ENCODE results near the gene CCDC88A.
"Not testable (repeated sequence)": the region's sequence is repeated elsewhere in the genome, so short reads cannot be mapped to it uniquely, and the experiment has no call there.

CCDC88A gene, protein sequence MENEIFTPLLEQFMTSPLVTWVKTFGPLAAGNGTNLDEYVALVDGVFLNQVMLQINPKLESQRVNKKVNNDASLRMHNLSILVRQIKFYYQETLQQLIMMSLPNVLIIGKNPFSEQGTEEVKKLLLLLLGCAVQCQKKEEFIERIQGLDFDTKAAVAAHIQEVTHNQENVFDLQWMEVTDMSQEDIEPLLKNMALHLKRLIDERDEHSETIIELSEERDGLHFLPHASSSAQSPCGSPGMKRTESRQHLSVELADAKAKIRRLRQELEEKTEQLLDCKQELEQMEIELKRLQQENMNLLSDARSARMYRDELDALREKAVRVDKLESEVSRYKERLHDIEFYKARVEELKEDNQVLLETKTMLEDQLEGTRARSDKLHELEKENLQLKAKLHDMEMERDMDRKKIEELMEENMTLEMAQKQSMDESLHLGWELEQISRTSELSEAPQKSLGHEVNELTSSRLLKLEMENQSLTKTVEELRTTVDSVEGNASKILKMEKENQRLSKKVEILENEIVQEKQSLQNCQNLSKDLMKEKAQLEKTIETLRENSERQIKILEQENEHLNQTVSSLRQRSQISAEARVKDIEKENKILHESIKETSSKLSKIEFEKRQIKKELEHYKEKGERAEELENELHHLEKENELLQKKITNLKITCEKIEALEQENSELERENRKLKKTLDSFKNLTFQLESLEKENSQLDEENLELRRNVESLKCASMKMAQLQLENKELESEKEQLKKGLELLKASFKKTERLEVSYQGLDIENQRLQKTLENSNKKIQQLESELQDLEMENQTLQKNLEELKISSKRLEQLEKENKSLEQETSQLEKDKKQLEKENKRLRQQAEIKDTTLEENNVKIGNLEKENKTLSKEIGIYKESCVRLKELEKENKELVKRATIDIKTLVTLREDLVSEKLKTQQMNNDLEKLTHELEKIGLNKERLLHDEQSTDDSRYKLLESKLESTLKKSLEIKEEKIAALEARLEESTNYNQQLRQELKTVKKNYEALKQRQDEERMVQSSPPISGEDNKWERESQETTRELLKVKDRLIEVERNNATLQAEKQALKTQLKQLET (N-terminal part only)

DNA sequence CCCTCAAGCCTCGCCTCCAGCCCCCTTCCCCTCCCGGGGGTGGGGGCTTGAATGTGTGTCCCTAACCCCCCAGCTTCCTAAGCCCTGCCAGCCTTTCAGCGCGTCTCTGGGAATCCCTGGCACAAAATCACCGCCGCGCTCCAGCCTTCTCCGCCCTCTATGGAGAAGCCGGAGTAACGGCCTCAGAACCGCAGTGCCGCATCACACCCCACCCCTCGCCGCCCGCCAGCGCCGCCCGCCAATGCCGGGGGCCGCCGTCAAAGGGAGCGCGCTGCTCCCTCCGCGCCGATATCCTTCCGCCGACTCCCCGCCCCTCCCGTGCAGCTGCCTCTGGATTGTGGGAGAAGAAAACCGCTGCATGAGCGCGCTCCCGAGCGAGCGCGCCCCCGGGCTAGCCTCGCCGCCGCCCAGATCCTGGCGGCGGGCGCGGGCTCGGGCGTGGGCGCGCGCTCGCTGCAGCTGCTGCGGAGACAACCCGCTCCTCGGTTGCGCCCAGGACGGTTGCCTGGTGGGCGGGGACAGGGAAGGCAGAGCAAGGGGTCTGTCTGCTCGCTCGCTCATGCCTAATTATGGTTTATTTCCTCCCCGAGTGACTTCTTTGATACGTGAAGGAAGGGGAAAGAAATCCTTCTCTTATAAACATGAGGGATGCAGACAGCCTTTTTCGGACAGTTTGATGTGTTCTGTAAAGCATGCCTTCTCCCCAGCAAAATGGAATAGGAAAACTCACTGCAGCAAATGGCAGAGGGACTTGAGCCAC is at the start of gene CCDC88A:
TSS of gene CCDC88A (minus strand) at position 178 of the 760 bp plus-strand sequence. CDS start 777 bp downstream, outside the sequence.
- DNase-seq = peak; percentile 88

DNA sequence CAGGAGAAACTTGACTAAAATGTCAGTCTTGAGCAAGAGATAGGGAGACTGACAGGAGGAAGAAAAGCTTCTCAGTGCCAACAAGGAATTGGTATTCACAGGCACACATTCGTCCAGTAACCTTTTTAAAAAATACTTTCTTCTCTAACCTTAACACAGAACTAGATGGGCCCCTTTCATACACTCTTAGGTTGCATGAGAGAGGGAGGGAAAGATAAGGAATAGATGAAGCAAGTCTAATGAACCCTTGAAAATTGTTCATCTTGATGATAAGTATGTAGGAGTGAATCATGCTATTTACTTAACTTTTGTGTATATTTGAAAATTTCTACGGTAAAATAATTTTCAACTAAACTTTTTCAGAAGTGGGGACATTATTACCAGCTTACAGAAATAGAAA is 42.0 kb upstream of the CCDC88A start:
- DNase-seq = no peak

DNA sequence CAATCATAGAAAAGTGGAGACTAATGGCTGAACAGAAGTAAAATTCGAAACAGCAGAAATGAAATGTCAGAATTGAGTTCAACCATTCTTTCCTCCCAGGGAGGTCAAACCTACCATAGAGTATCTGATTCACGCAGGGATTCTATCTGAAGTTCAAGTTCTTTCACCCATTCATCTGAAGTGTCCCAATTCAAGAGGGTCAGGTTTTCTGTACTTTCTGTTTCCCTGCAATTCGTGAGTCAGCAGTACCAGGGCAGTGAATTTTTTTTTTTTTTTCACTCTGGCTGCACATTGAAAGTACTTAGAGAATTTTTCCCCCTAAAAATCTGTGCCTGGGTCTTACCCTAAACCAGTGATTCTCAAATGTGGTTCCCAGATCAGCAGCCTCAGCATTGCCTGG is 40.9 kb upstream of the CCDC88A start:
- DNase-seq = no peak

DNA sequence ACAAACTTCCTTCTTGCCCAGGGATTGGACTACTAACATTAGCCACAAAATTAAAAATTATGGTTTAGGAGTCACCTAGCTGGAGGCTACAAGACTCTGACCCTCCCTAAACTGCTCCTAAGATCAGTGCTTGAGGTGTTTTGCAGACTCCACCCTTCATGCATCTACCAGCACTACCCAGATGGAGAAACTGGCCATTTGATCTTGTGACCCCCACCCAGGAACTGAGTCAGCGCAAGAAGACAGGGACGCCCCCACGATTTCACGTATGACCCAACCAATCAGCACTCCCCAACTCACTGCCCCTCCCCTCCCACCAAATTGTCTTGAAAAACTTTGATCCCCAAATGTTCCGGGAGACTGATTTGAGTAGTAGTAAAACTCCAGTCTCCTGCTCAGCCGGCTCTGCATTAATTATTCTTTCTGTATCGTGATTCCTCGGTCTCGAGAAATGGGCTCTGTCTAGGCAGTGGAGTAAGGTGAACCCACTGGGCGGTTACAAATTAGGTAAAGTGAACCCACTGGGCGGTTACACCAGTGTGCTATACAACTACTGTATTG is 40.1 kb upstream of the CCDC88A start:
- no peak for DNase-seq

DNA sequence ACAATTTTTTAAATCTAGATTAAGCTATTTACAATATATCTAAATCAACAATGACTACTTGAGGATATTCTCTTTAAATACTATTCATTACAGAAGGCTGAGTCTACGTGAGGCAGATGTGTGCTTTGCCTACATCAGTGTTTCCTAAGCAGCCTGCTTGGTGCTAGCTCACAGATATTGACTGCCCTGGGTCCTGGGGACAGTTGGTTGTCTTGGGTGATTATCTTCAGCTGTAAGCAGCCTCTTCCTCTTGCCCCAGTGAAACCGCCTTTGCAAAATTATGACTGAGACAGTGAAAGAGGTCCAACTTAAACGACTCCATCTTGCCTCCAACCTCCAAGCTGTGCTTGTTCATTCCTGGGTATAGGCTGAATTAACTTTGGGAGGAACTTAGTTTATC is 39.6 kb upstream of the CCDC88A start:
- no peak for DNase-seq

DNA sequence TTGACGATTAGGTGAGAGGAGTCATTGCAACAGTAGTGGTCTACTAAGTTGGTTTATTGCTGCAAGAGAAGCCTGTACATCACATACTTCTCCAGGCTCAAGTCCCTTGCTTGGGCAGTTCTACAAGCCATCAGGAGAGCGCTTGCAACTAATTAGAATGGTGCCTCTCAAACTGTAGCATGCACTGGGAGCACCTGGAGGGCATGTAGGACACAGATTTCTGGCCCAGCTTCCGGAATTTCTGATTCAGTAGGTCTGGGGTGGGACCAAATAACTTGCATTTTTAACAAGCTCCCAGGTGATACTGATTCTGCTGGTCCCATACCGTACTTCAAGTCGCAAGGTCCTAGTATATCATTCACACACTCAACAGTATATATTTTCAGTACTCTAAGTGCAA is 34.5 kb upstream of the CCDC88A start:
- DNase-seq = no peak

DNA sequence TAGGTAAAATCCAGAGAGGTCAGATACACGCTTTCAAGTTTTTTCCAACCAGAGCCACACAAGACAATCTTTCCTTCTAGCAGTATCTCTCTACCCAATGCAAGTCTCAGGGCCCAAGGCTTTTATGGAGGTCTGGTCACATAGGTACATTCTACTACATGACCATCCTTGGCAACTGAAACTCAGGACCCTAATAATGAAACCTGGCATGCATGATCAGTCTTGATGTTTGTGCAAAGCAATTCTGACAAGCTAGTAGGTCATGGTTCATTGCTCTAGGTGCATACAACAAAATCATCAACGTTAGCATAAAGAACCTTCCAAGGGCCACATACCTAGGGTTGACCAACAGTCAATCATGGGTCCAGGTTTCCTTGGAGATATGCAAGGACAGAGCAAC is 33.2 kb upstream of the CCDC88A start:
- DNase-seq = no peak

DNA sequence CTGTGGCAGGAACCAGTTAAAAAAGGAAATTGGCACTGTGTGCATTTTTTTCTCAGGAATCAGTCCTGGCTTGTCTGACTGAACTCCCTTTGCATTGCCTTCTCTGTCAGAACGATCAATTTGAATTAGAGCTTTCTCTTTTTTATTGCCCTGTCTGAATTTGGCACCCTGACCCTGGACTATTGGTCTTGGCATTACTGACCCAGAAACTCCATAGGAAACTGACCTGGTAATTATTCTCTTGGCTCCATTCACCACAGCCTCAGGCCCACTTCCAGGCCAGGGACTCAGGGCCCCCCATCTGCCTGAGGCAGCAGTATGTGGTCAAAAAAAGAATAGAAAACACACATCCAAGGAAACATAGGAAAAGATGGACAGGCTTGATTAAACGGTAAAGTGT is 32.0 kb upstream of the CCDC88A start:
- DNase-seq = no peak

DNA sequence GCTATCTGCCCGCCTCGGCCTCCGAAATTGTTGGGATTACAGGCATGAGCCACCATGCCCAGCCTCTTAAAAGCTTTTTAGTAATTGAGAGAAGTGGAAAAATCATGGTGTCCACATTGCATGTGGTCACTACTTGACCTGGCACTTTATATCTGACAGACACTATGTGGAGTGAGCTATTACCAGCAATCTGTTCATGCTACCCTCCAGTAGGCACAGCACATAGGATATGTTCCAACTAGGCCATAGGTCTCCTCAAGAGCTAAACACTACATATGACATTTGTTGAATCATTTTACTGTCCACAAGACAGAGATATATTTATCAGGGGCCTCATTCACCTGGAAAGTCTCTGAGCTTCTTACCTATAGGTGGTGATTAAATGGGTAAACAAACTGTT is 30.4 kb upstream of the CCDC88A start:
- not testable (repeated sequence) for DNase-seq

DNA sequence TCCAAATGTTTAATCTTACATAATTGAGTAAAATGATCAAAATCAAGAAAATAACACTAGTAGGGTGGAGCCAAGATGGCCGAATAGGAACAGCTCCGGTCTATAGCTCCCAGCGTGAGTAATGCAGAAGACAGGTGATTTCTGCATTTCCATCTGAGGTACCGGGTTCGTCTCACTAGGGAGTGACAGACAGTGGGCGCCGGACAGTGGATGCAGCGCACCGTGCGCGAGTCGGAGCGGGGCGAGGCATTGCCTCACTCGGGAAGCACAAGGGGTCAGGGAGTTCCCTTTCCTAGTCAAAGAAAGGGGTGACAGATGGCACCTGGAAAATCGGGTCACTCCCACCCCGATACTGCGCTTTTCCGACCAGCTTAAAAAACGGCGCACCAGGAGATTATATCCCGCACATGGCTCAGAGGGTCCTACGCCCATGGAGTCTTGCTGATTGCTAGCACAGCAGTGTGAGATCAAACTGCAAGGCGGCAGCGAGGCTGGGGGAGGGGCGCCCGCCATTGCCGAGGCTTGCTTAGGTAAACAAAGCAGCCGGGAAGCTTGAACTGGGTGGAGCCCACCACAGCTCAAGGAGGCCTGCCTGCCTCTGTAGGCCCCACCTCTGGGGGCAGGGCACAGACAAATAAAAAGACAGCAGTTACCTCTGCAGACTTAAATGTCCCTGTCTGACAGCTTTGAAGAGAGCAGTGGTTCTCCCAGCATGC is 22.5 kb upstream of the CCDC88A start:
- DNase-seq = not testable (repeated sequence)

DNA sequence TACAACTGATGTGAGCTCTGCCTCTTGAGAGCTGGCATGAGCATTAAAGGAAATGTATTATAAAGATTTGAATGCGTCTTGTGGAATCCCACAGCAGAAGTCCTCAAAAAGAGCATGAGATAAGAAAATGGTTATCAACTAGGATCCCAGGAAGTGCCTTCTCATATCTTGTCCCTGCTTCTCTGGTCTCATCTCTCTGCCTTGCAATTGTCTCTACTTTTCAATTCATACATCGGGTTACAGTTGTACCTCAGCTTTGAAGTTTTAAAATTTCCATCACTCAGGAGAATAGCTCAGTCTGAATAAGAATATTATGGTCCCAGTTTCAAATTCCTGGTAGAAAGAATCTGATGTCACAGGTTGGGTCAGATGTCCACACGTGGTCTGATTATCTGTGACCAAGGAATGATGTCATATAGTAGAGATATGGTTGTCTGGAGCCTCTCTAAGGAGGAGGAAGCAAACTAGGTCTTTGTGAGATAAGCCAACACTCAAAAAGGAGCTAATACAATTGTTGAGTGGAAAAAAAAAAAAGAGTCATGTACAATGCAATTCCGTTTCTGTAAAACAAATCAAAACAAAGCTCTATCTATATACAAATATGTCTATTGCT is 21.7 kb upstream of the CCDC88A start:
- DNase-seq = no peak

DNA sequence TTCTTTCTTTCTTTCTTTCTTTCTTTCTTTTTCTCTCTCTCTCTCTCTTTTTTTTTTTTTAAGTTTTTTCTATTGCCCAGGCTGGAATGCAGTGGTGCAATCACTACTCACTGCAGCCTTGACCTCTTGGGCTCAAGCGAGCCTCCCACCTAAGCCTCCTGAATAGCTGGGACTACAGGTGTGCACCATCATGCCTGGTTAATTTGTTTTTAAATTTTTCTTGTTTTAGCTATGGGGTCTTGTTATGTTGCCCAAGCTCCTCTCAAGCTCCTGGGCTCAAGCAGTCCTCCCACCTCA is 19.4 kb upstream of the CCDC88A start:
- DNase-seq = no peak

DNA sequence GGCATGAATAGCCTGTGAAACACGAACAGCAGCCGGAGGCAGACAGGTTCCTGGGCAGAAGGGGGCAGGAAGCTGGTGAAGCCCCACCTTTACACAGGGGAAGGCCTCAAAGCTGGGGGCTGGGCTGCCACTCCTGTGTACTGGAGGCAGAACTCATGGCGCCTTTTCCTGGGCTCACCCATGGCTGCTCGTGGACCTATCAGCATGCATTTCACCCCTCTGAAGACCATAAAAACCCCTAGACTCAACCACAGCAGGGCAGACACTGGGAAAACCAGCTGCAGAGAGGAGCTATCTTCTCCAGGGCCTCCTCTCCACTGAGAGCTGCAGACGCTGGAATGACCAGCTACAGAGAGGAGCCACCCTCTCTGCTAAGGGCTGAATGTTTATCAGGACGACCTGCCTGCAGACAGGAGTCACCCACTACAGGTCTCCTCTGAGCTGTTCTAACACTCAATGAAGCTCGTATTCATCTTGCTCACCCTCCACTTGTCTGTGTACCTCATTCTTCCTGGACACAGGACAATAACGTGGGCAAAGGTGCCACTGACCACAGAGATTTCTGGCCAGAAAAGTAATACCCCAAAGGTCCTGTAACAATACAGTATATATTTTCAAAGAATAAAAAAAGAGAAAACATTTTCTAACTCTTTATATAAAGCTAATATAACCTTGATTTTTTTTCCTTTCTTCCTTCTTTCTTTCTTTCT is 18.9 kb upstream of the CCDC88A start:
- DNase-seq = no peak

DNA sequence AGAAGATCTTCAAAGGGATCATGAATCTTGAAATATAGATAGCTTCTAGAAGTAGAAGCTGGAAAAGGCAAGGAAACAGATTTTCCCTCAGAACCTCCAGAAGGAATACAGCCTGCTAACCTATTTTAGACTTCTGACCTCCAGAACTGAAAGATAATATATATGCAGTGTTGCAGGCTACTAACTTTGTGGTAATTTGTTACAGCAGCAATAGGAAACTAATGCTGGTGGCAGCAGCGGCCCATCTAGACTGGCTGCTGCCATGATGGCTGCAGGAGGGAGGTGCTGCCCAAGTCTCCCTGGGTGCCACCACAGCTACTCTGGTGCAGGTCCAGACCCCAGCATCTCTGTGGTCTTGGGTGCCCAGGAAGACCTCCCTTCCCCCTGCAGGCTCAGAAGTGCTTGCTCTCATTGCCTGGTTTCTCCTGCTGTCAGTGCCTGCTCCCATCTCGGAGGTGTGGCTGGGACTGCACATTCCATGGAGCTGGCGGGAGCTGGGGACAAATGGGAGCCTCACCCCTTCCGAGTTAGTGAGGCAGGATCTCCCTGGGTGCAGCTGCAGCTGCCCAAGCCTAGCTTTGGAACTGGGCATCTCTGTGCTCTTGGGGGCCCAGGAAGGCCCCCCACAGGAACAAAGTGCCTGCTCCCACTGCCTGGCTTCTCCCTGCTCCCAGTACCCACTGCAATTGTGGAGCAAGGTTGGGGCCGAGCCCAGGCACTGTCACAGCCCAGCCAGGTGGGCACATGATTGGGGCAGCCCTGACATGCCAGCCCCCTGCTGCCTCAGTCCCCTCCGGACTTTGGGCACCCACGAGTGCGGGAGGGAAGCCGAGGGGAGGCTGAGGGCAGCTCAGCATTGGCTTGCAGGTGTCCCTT is 18.1 kb upstream of the CCDC88A start:
- DNase-seq = no peak

DNA sequence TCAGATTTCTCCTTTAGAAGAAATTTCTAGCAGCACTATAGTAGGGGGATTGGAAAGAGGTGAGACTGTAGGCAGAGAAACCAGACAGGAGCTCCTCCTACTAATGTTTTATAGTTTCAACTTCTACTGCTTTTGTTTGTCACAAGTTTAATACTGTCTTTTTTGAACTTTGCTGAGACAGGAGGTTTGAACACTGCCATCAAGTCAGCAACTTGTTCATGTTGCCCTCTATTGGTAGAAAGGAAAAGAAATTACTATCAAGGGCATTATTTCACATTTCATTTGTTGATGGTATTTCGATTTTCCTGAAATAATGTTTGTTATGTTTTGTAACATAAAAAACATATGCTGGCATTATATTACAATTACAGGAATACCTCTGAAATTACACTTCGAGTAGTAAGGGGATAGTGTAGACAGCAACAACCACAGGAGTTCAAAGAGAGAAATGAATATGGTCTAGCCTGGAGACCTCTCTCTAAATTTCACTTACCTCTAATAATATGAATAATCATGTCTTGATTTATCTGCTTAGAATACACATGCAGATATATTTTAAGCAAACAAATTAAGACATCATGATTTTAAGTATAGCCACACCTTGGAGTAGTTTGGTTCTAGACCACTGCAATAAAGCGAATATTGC is 12.4 kb upstream of the CCDC88A start:
- no peak for DNase-seq

DNA sequence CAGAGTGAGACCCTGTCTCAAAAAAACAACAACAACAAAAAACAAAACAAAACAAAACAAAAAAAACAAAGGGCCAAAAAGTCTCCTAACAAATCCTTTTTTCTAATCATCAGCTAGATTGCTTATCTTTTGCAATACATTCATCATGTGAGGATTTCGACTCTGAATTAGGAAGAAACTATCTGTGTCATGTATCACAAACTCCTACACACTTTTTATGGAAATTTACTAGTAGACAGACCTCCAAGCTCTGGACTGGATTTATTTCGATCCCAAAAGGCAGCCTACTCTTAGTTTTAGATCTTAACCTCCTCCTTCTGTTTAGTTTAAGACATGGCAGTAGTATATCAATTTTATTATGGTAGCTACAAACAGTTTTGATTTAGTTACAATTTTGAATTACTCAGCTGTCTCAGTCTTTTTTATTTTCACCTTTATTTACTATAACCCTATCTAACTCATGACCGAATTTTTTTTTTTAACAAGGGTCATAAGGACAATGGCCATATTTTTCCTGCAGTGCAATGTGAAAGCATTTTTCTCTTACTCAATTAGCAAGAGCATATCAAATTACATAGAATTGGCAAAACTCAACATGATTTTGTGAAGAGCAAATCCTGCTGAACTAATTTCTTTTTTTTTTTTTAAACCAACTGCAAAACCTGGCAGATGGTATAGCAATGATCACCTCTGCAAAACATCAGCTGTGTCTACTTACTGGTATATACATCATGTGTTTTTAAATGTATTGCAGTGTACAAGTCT is 10.7 kb upstream of the CCDC88A start:
- no peak for DNase-seq

DNA sequence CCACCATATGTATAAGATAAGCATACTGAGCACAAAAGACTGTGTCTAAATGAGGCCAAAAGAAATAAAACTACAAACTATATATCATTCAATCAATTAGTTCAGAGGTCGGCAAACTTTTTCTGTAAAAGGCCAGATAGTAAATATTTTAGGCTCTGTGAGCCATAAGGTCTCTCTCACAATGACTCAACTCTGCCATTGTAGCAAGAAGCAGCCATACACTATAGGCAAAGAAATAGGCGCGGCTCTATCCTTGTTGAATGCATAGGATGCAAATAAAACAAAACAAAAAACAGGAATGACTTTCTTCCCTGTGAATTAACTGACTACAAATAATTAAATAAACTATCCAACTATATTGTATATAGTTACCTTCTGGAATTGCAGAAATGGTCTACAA is 8.6 kb upstream of the CCDC88A start:
- DNase-seq = no peak

DNA sequence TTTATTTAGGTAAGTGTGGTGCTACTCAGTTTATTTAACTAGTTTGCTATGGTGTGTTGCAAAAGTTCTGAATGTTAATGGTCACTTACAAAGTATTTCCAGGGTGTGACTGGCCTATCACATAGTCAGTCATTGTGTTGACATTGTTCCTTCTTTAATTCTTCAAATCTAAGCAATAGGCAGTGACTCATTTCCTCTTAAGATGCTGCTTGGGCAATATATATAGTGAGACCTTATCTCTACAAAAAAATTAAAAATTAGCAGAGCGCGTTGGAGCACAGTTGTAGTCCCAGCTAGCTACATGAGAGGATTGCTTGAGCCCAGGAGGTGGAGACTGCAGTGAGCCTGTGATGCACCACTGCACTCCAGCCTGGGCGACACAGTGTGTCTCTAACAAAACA is 5.8 kb upstream of the CCDC88A start:
- DNase-seq = no peak

All from stimulated activated CD4-positive, alpha-beta T cell treated with anti-CD3 and anti-CD28 coated beads, Interleukin-1b, Interleukin-23, amount 100 ng/mL, for 48 hours (primary cell).